Adrenal gland (tissue), 5 donors: ENCODE results near the gene ATG9B.

Experiments
- CTCF ChIP-seq, 6 experiments: fragments of 450-650 bp in 4 of 6; fragments of 200-600 bp in 2 of 6; sonication (generic) in 1 of 6; IDR thresholded peaks; 1 replicate in 5 of 6; 2 replicates in 1 of 6; pipeline versions ENCODE4 v1.5.1 to v1.8.0; 2016 to 2021; ENCODE audit warnings: antibody characterized with exemption in 6 of 6, mild to moderate bottlenecking in 2 of 6, moderate library complexity in 1 of 6
- POLR2A ChIP-seq, 2 donors: fragments of 450-650 bp; IDR thresholded peaks; one replicate each; pipeline ENCODE4 v1.6.1; 2017; ENCODE audit warnings: antibody characterized with exemption in 2 of 2, mild to moderate bottlenecking in 2 of 2, moderate library complexity in 1 of 2
- donor health status: DM: no; HTN: no; CAD: no.

GRCh38 chr7:150967349-150967748 lies 56.9 kb downstream of the ATG9B start:
- TF ChIP-seq CTCF (IDR thresholded peaks at IDR 0.05) (no peak), POLR2A (IDR thresholded peaks at IDR 0.05) (no peak)
